ENCODE data around the gene TEP1.

- no peak for TF ChIP-seq CTCF (IDR thresholded peaks at IDR 0.05; ENCODE audit: poor library complexity)
- TF ChIP-seq EZH2phosphoT487 (IDR thresholded peaks at IDR 0.05; ENCODE audit: low read depth, severe bottlenecking, unreplicated experiment) = no peak
- no peak for TF ChIP-seq EZH2 (IDR thresholded peaks at IDR 0.05; ENCODE audit: borderline replicate concordance)
These were observed 95.6 kb downstream of the TEP1 start for GRCh38 chr14:20317720-20318119.
